ENCODE measurements around the gene OR52E6.

- TF ChIP-seq, protein P1, sequence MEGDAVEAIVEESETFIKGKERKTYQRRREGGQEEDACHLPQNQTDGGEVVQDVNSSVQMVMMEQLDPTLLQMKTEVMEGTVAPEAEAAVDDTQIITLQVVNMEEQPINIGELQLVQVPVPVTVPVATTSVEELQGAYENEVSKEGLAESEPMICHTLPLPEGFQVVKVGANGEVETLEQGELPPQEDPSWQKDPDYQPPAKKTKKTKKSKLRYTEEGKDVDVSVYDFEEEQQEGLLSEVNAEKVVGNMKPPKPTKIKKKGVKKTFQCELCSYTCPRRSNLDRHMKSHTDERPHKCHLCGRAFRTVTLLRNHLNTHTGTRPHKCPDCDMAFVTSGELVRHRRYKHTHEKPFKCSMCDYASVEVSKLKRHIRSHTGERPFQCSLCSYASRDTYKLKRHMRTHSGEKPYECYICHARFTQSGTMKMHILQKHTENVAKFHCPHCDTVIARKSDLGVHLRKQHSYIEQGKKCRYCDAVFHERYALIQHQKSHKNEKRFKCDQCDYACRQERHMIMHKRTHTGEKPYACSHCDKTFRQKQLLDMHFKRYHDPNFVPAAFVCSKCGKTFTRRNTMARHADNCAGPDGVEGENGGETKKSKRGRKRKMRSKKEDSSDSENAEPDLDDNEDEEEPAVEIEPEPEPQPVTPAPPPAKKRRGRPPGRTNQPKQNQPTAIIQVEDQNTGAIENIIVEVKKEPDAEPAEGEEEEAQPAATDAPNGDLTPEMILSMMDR (IDR thresholded peaks at IDR 0.05), result no peak
- no peak for TF ChIP-seq POLR2A (IDR thresholded peaks at IDR 0.05)
These were observed 6.0 kb upstream of the OR52E6 start for GRCh38 chr11:5847711-5848110.
